K562 (cell line): ENCODE results near the gene NBEA. TPM values are rescaled to one million over a fixed set of nuclear protein-coding genes. Genes with fewer than 3 reads are reported as not detected.

Experiments
- ATAC-seq: fragments of 200-7000 bp; cut with Tn5 transposase; 3 replicates; pipeline ENCODE4 v1.9.1; 2020; ENCODE audit warnings: moderate library complexity
- BruUV-seq: library from RNA; stranded (reverse); fragments of 400-500 nt; replicated peaks from 2 replicates; lab custom pipeline; 2021; lab: Mats Ljungman, UMichigan
- CTCF ChIA-PET: fragments of 300-600 bp; formaldehyde crosslinking; extraction: SDS; loops from one replicate; lab custom pipeline; 2021; ENCODE audit warnings: low intra/inter-chr PET ratio; lab: Yijun Ruan, JAX
- POLR2A ChIA-PET: fragments of 300-600, 350-650 bp; sonication (Branson Sonifier 250); formaldehyde crosslinking; extraction: SDS; loops from one replicate; lab custom pipeline; 2021; ENCODE audit warnings: antibody characterized with exemption, inconsistent platforms; lab: Yijun Ruan, JAX
- DNase-seq, 4 experiments: peaks; one replicate each; pipeline versions ENCODE4 v3.0.0 to v3.0.0-alpha.2; 2011 to 2018; ENCODE audit warnings: low spot score in 3 of 4, mixed read lengths in 3 of 4; ENCODE audit errors: extremely low read depth in 1 of 4
- FAIRE-seq: peaks from 2 replicates; lab custom pipeline; 2011; peaks lifted over from hg19 to GRCh38; lab: Jason Lieb, UNC
- H2AFZ ChIP-seq: 2 replicates; pipeline ENCODE4 v1.6.0; 2011; ENCODE audit warnings: low read depth, low read length, control low read depth, inconsistent platforms
- H3K27ac ChIP-seq: fragments of 200-600 bp; 3 replicates; pipeline ENCODE4 v1.8.0; 2011; ENCODE audit warnings: low read depth, mild to moderate bottlenecking, control low read depth, inconsistent platforms, low read length, moderate library complexity, mixed read lengths; ENCODE audit errors: extremely low read depth
- H3K27me3 ChIP-seq, 2 experiments: fragments of 300-600 bp in 1 of 2; 2 replicates in 1 of 2; 3 replicates in 1 of 2; pipeline versions ENCODE4 v1.6.0 to v1.8.0; 2011; ENCODE audit warnings: inconsistent platforms in 2 of 2, low read length in 2 of 2, mild to moderate bottlenecking in 1 of 2, mixed read lengths in 1 of 2, moderate library complexity in 1 of 2; ENCODE audit not compliant: control insufficient read depth in 2 of 2, insufficient read depth in 2 of 2
- H3K36me3 ChIP-seq: fragments of 300-600 bp; 3 replicates; pipeline ENCODE4 v1.8.0; 2011; ENCODE audit warnings: mild to moderate bottlenecking, low read length, inconsistent platforms; ENCODE audit not compliant: control insufficient read depth, insufficient read depth
- H3K4me1 ChIP-seq, 2 experiments: fragments of 200-600 bp in 1 of 2; replicated peaks in 1 of 2; 2 replicates in 1 of 2; 3 replicates in 1 of 2; pipeline versions ENCODE4 v1.5.1 to v1.8.0; 2011; ENCODE audit warnings: inconsistent platforms in 2 of 2, low read length in 2 of 2, mild to moderate bottlenecking in 1 of 2, mixed read lengths in 1 of 2, moderate library complexity in 1 of 2; ENCODE audit not compliant: control insufficient read depth in 2 of 2, insufficient read depth in 2 of 2
- H3K4me2 ChIP-seq: 2 replicates; pipeline ENCODE4 v1.6.1; 2011; ENCODE audit warnings: low read length, control low read depth, inconsistent platforms, mixed read lengths; ENCODE audit not compliant: insufficient read depth
- H3K4me3 ChIP-seq: fragments of 200-600 bp; sonication (generic), shearing (Covaris generic); 2 replicates; pipeline ENCODE4 v1.5.1; 2016; ENCODE audit warnings: control low read depth, inconsistent platforms
- H3K79me2 ChIP-seq: fragments of 200-600 bp; 3 replicates; pipeline ENCODE4 v1.8.0; 2011; ENCODE audit warnings: low read length, inconsistent platforms; ENCODE audit not compliant: control insufficient read depth, insufficient read depth
- H3K9ac ChIP-seq, 2 experiments: 2 replicates each; pipeline versions ENCODE4 v1.6.0 to v1.6.1; 2011; ENCODE audit warnings: low read depth in 2 of 2, low read length in 2 of 2, control low read depth in 1 of 2, inconsistent platforms in 1 of 2, mild to moderate bottlenecking in 1 of 2, mixed read lengths in 1 of 2; ENCODE audit not compliant: insufficient read depth in 1 of 2
- H3K9me1 ChIP-seq: one replicate; pipeline ENCODE4 v1.6.0; 2011; ENCODE audit warnings: inconsistent platforms, mild to moderate bottlenecking, low read length, moderate library complexity; ENCODE audit not compliant: control insufficient read depth, insufficient read depth
- H3K9me3 ChIP-seq: replicated peaks from 2 replicates; pipeline ENCODE4 v1.5.1; 2011; ENCODE audit warnings: low read depth, low read length, inconsistent platforms; ENCODE audit not compliant: control insufficient read depth, insufficient read depth
- H4K20me1 ChIP-seq: replicated peaks from 2 replicates; pipeline ENCODE4 v1.6.1; 2011; ENCODE audit warnings: low read length, inconsistent platforms, mixed read lengths; ENCODE audit not compliant: control insufficient read depth, insufficient read depth
- CAMTA2 ChIP-seq: fragments of 250-450 bp; sonication (Bioruptor Pico); conservative IDR thresholded peaks from 2 replicates; pipeline ENCODE4 v1.5.1; 2022
- FOXA3 ChIP-seq, 2 experiments: fragments of 450-650 bp in 1 of 2; sonication (generic) in 1 of 2; formaldehyde crosslinking; IDR thresholded peaks in 1 of 2; conservative IDR thresholded peaks in 1 of 2; 2 replicates each; pipeline versions ENCODE4 v1.4.0 to v1.8.0; 2020 to 2022; ENCODE audit warnings: mild to moderate bottlenecking in 2 of 2, missing genetic modification reagents in 1 of 2
- FOXJ3 ChIP-seq: sonication (generic); formaldehyde crosslinking; IDR thresholded peaks from 2 replicates; pipeline ENCODE4 v1.4.0; 2020; ENCODE audit warnings: mild to moderate bottlenecking, missing genetic modification reagents
- HEY1 ChIP-seq: fragments of 250-450 bp; sonication (Bioruptor Pico); IDR thresholded peaks from 2 replicates; pipeline ENCODE4 v1.5.0; 2020; ENCODE audit warnings: mild to moderate bottlenecking, moderate library complexity, borderline replicate concordance
- HNRNPK ChIP-seq: fragments of 200-400 bp; formaldehyde crosslinking; IDR thresholded peaks from one replicate; pipeline ENCODE4 v1.6.1; 2018; ENCODE audit warnings: mild to moderate bottlenecking, low read depth, low read length; ENCODE audit not compliant: poor library complexity, severe bottlenecking
- KLF13 ChIP-seq: fragments of 450-650 bp; IDR thresholded peaks from 2 replicates; pipeline ENCODE4 v1.6.1; 2016; ENCODE audit warnings: missing genetic modification characterization, low read depth, mild to moderate bottlenecking, missing compliant biosample characterization, moderate library complexity, borderline replicate concordance
- MCM2 ChIP-seq: fragments of 450-650 bp; IDR thresholded peaks from 2 replicates; pipeline ENCODE4 v1.6.1; 2017; ENCODE audit warnings: low read depth, mild to moderate bottlenecking
- RBFOX2 ChIP-seq: fragments of 200-400 bp; formaldehyde crosslinking; IDR thresholded peaks from 2 replicates; pipeline ENCODE4 v1.6.1; 2017; ENCODE audit warnings: low read depth, mild to moderate bottlenecking, low read length, moderate library complexity
- SIN3B ChIP-seq: fragments of 450-650 bp; IDR thresholded peaks from 2 replicates; pipeline ENCODE4 v1.6.1; 2017; ENCODE audit warnings: low read depth, mild to moderate bottlenecking, moderate library complexity
- TRIM24 ChIP-seq, 2 experiments: fragments of 450-650 bp; IDR thresholded peaks; 2 replicates each; pipeline ENCODE4 v1.6.1; 2016
- WHSC1 ChIP-seq: IDR thresholded peaks from one replicate; pipeline ENCODE4 v1.6.1; 2012; ENCODE audit warnings: low read length, control low read depth, inconsistent platforms
- ZNF561 ChIP-seq: fragments of 450-650 bp; formaldehyde crosslinking; conservative IDR thresholded peaks from 2 replicates; pipeline ENCODE4 v1.4.0; 2020; ENCODE audit warnings: mild to moderate bottlenecking, moderate library complexity
- WGBS: fragments of 100-300 bp; shearing (Covaris generic); methylation state at CpG from one replicate; pipeline ENCODE4 v1.1.6; 2016; ENCODE audit warnings: low coverage, mixed read lengths; ENCODE audit not compliant: insufficient coverage; ENCODE audit errors: missing lambda C conversion rate; 5-methylcytosine and 5-hydroxymethylcytosine counted together
- in situ Hi-C: fragments of 300-500 bp; cut with MboI; formaldehyde crosslinking; loops from 4 replicates; pipeline ENCODE4 v1.15.0; 2018; ENCODE audit warnings: inconsistent platforms, mixed read lengths
- intact Hi-C: fragments of 100-400 bp; cut with micrococcal nuclease; formaldehyde crosslinking; loops from 2 replicates; pipeline ENCODE4 v1.14.2; 2022
- polyA plus RNA-seq, 8 experiments: library from polyadenylated mRNA; depleted of rRNA in 4 of 8; stranded (reverse) in 5 of 8; unstranded in 3 of 8; fragments of >200 nt; fragmentation: Nextera tagmentation in 2 of 8; fragmentation: Illumina TruSeq in 1 of 8; extraction: Ambion mirVana in 2 of 8; extraction: Trizol in 1 of 8; gene quantifications; 2 replicates each; pipeline versions ENCODE4 v1.2.1 to v1.2.3, GENCODE V29; 2011 to 2014; ENCODE audit warnings: inconsistent platforms in 1 of 8, missing spikeins in 1 of 8
- total RNA-seq, 7 experiments: library from RNA; depleted of rRNA in 6 of 7; stranded (reverse); fragments of >200 nt in 6 of 7; fragmentation: Illumina TruSeq in 2 of 7; extraction: Trizol in 2 of 7; gene quantifications; 2 replicates each; pipeline versions ENCODE4 v1.2.1 to v1.2.3, GENCODE V29; 2011 to 2021; ENCODE audit warnings: low replicate concordance in 1 of 7
- TF ChIP-seq, protein P1 (sequence below): fragments of 450-650 bp; IDR thresholded peaks from 2 replicates; pipeline ENCODE4 v1.6.1; 2017; ENCODE audit warnings: antibody characterized with exemption
- TF ChIP-seq, protein P2 (sequence below): fragments of 450-650 bp; formaldehyde crosslinking; IDR thresholded peaks from 2 replicates; pipeline ENCODE4 v1.4.0; 2020; ENCODE audit warnings: mild to moderate bottlenecking, moderate library complexity
- TF ChIP-seq, protein P3 (sequence below): fragments of 450-650 bp; conservative IDR thresholded peaks from 2 replicates; pipeline ENCODE4 v1.6.1; 2016; ENCODE audit warnings: missing genetic modification characterization, low read depth, mild to moderate bottlenecking, control low read depth, missing compliant biosample characterization
- TF ChIP-seq, protein P4 (sequence below): fragments of 250-450 bp; sonication (Bioruptor Pico); IDR thresholded peaks from 2 replicates; pipeline ENCODE4 v1.5.0; 2020; ENCODE audit warnings: mild to moderate bottlenecking, borderline replicate concordance

The NBEA gene
- total and polyA plus RNA-seq, 9 of the 15 experiments (the other 6 are each of a cell fraction or from before 2014, with no cell fraction given), result 0.03 to 0.94 (median 0.05) TPM; not detected in 2

DNA sequence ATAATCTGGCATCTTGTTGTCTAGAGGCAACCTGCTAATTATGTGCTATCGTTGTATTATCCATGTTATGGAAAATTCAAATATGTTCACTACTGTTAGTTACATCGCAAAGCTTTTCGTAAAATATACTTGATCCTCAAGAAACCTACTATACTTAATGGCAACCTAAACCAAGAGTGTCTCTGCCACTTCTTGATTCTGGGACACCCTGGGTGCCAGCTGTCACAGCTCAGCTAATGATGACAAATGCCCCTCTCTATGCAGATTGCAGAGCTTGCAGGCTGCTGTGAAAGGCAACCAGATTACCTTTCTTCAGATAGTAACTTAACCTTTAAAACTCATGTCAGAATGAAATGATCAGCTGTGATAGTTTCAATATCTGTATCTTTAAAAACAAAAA, 543.4 kb downstream of the NBEA start:
- 3% methylated on average over 3 of the region's 3 CpGs for WGBS
- H3K9me1 ChIP-seq, result no peaks in the 10 kb centered on the region
- no peaks in the 10 kb centered on the region for H3K4me1 ChIP-seq
- no peaks in the 10 kb centered on the region for H3K9me3 ChIP-seq
- no peak for ATAC-seq
- H2AFZ ChIP-seq, result no peak overlapping the region
- H3K79me2 ChIP-seq, result no peaks in the 10 kb centered on the region
- ChIA-PET CTCF (no interaction called here), POLR2A (no interaction called here)
- H3K4me2 ChIP-seq, result no peak overlapping the region
- in situ Hi-C loops, result no loop called here
- intact Hi-C loops, result no loop called here
- TF ChIP-seq CAMTA2 (no peak), TRIM24 (IDR thresholded peaks at IDR 0.05) (no peak), SIN3B (no peak), FOXJ3 (CRISPR knock-in tag) (no peak), MCM2 (no peak), KLF13 (no peak), RBFOX2 (no peak), FOXA3 (CRISPR knock-in tag; conservative IDR thresholded peaks at IDR 0.05 in 1 of 2, IDR thresholded peaks at IDR 0.05 in 1 of 2) (no peak), ZNF561 (CRISPR knock-in tag) (no peak), HNRNPK (no peak), WHSC1 (no peak), HEY1 (CRISPR knock-in tag) (no peak)
- TF ChIP-seq, protein P1, sequence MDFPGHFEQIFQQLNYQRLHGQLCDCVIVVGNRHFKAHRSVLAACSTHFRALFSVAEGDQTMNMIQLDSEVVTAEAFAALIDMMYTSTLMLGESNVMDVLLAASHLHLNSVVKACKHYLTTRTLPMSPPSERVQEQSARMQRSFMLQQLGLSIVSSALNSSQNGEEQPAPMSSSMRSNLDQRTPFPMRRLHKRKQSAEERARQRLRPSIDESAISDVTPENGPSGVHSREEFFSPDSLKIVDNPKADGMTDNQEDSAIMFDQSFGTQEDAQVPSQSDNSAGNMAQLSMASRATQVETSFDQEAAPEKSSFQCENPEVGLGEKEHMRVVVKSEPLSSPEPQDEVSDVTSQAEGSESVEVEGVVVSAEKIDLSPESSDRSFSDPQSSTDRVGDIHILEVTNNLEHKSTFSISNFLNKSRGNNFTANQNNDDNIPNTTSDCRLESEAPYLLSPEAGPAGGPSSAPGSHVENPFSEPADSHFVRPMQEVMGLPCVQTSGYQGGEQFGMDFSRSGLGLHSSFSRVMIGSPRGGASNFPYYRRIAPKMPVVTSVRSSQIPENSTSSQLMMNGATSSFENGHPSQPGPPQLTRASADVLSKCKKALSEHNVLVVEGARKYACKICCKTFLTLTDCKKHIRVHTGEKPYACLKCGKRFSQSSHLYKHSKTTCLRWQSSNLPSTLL, result no peak
- TF ChIP-seq, protein P2, sequence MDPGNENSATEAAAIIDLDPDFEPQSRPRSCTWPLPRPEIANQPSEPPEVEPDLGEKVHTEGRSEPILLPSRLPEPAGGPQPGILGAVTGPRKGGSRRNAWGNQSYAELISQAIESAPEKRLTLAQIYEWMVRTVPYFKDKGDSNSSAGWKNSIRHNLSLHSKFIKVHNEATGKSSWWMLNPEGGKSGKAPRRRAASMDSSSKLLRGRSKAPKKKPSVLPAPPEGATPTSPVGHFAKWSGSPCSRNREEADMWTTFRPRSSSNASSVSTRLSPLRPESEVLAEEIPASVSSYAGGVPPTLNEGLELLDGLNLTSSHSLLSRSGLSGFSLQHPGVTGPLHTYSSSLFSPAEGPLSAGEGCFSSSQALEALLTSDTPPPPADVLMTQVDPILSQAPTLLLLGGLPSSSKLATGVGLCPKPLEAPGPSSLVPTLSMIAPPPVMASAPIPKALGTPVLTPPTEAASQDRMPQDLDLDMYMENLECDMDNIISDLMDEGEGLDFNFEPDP, result no peak
- TF ChIP-seq, protein P3, sequence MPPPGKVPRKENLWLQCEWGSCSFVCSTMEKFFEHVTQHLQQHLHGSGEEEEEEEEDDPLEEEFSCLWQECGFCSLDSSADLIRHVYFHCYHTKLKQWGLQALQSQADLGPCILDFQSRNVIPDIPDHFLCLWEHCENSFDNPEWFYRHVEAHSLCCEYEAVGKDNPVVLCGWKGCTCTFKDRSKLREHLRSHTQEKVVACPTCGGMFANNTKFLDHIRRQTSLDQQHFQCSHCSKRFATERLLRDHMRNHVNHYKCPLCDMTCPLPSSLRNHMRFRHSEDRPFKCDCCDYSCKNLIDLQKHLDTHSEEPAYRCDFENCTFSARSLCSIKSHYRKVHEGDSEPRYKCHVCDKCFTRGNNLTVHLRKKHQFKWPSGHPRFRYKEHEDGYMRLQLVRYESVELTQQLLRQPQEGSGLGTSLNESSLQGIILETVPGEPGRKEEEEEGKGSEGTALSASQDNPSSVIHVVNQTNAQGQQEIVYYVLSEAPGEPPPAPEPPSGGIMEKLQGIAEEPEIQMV, result no peak
- TF ChIP-seq, protein P4, sequence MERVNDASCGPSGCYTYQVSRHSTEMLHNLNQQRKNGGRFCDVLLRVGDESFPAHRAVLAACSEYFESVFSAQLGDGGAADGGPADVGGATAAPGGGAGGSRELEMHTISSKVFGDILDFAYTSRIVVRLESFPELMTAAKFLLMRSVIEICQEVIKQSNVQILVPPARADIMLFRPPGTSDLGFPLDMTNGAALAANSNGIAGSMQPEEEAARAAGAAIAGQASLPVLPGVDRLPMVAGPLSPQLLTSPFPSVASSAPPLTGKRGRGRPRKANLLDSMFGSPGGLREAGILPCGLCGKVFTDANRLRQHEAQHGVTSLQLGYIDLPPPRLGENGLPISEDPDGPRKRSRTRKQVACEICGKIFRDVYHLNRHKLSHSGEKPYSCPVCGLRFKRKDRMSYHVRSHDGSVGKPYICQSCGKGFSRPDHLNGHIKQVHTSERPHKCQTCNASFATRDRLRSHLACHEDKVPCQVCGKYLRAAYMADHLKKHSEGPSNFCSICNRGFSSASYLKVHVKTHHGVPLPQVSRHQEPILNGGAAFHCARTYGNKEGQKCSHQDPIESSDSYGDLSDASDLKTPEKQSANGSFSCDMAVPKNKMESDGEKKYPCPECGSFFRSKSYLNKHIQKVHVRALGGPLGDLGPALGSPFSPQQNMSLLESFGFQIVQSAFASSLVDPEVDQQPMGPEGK (CRISPR knock-in tag), result no peak
- H3K27ac ChIP-seq, result no peak overlapping the region
- no peak for DNase-seq
- no peaks in the 10 kb centered on the region for H3K36me3 ChIP-seq
- H3K9ac ChIP-seq, result no peak overlapping the region
- FAIRE-seq, result no peak
- H4K20me1 ChIP-seq, result no peaks in the 10 kb centered on the region
- no peak overlapping the region for H3K4me3 ChIP-seq
- BruUV-seq, result no TSS peak
- no peaks in the 10 kb centered on the region for H3K27me3 ChIP-seq
